22Rv1 (cell line): ENCODE measurements around the gene SEMA6B.

ENCODE experiments used
- ZFX ChIP-seq: fragments of 450-650 bp; IDR thresholded peaks from 2 replicates; pipeline ENCODE4 v1.6.1; 2017; ENCODE audit warnings: antibody characterized with exemption, borderline replicate concordance
- TF ChIP-seq, protein P1 (sequence below): fragments of 450-650 bp; IDR thresholded peaks from 2 replicates; pipeline ENCODE4 v1.5.1; 2017; ENCODE audit warnings: mild to moderate bottlenecking

DNA sequence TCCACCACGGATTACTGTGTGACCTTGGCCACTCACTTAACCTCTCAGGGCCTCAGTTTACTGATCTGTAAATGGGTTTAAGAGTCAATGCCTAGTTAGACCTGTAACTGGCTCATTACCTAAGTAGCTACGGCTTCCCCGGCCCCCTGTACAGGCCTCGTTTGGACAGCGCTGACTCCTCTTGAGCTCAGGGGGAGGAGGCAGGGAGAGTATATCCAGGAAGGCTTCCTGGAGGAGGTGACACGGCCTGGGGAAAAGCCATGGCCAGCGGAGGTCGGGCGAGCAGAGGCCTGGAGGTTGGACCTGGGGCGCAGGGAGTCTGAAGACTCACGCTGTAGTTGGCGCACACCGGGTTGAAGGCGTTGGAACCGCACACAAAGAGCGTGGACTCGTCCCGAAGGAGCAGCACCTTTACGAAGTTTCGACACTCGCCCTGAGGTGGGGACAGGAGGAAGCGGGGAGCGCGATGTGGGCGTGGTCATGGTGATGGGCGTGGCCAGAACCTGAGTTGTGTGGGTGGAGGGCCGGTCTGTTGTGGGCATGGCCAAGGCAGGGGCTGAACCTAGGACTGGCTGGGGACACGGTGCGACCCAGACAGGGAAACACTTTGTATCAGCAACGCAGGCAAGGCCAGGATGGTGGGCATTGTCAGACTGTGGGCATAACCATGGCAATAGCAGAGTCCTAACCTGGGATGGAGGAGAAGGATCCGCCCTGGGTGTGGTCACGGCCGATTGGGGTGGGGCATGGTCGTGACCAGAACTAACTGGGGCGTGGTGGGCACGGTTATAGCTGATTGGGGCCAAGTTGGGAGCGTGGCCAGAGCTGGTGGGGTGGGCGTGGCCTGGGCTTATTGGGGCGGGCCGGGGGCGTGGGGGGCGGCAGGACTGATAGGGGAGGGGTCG lies 3.6 kb downstream of the SEMA6B start:
- TF ChIP-seq, protein P1, sequence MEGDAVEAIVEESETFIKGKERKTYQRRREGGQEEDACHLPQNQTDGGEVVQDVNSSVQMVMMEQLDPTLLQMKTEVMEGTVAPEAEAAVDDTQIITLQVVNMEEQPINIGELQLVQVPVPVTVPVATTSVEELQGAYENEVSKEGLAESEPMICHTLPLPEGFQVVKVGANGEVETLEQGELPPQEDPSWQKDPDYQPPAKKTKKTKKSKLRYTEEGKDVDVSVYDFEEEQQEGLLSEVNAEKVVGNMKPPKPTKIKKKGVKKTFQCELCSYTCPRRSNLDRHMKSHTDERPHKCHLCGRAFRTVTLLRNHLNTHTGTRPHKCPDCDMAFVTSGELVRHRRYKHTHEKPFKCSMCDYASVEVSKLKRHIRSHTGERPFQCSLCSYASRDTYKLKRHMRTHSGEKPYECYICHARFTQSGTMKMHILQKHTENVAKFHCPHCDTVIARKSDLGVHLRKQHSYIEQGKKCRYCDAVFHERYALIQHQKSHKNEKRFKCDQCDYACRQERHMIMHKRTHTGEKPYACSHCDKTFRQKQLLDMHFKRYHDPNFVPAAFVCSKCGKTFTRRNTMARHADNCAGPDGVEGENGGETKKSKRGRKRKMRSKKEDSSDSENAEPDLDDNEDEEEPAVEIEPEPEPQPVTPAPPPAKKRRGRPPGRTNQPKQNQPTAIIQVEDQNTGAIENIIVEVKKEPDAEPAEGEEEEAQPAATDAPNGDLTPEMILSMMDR, result no peak
- TF ChIP-seq ZFX, result no peak
